Erythroblast (primary cell): ENCODE results near the gene GALR3.

Experiments
- DNase-seq, 2 experiments: peaks; one replicate each; lab custom pipeline; 2025; lab: John Stamatoyannopoulos, UW
- GATA1 ChIP-seq: IDR thresholded peaks from 2 replicates; pipeline ENCODE4 v1.6.1; 2011; ENCODE audit warnings: low read depth, mild to moderate bottlenecking, control low read depth, low read length, moderate library complexity
- POLR2A ChIP-seq: IDR thresholded peaks from 2 replicates; pipeline ENCODE4 v1.6.1; 2011; ENCODE audit warnings: mild to moderate bottlenecking, low read length

GALR3 gene

DNA sequence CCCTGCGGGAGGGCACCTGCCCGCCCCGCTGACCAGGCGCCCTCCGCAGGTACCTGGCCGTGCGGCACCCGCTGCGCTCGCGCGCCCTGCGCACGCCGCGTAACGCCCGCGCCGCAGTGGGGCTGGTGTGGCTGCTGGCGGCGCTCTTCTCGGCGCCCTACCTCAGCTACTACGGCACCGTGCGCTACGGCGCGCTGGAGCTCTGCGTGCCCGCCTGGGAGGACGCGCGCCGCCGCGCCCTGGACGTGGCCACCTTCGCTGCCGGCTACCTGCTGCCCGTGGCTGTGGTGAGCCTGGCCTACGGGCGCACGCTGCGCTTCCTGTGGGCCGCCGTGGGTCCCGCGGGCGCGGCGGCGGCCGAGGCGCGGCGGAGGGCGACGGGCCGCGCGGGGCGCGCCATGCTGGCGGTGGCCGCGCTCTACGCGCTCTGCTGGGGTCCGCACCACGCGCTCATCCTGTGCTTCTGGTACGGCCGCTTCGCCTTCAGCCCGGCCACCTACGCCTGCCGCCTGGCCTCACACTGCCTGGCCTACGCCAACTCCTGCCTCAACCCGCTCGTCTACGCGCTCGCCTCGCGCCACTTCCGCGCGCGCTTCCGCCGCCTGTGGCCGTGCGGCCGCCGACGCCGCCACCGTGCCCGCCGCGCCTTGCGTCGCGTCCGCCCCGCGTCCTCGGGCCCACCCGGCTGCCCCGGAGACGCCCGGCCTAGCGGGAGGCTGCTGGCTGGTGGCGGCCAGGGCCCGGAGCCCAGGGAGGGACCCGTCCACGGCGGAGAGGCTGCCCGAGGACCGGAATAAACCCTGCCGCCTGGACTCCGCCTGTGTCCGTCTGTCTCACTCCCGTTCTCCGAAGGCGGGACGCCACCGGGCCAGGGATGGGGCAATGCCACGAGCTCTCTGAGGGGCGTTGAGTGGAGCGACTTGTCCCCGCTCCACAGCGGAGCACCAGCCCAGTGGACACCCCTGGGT lies 1.8 kb downstream of the GALR3 start:
- DNase-seq = peak; percentile 46 to 69
- TF ChIP-seq POLR2A (no peak), GATA1 (no peak)

DNA sequence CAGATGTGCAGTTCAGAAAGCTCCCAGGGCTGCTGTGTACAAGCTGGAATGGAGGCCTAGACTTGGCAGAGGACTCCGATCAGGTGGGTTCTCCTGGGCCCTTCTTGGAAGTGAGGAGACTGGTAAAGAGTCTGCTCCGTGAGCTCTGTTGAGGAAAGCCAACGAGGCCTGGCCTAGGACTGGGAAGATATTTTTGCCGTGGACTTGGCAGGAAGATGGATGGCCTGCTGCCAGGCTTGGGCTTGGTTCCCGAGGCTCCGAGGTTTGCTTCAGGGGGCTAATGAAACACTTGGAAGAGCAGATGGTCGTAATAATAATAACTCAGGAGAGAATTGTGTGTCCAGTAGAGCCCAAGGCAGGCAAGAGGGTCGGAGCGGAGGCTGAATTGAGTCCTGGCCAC lies 3.9 kb downstream of the GALR3 start:
- no peak for DNase-seq
- TF ChIP-seq POLR2A (no peak), GATA1 (no peak)

DNA sequence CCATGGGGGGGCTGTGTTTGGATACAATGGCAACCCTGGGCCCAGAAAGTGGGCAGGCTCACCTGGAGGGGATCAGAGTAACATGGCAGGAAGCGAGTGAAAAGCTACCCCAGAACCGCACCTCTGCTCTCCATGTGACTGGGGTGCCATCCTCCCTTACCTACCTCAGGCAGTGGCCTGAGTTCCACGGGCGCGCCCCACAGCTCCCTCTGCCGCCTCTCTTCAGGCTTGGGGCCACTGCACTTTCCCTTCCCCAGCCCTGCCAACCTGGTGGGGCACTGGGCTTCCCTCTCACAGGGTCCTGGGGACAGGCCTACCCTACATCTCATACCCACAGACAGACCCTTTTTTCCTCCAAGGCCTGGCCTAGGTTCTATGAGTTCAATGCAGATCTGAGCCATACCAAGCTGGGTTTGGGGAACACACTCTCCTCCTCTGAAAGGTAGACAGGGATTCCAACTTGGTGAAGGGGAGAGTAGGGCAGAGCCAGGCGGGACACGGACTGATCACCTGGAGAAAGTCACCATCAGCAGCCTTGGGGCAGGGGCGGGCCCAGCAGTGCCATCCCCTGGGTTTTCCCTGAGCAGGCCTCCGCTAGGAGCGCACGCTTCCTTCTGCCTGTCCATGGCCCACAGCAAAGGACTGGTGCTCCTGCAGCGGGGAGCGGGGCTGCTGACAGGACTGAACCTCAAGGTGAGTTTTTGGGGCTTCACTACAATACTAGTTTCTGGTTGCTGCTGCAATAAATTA lies 7.1 kb downstream of the GALR3 start:
- no peak for DNase-seq
- no peak for TF ChIP-seq POLR2A
- no peak for TF ChIP-seq GATA1

GRCh38 chr22:37831472-37831871 lies 8.3 kb downstream of the GALR3 start:
- DNase-seq = no peak
- TF ChIP-seq GATA1 (no peak), POLR2A (no peak)

GRCh38 chr22:37832022-37832857 lies 9.1 kb downstream of the GALR3 start:
- TF ChIP-seq POLR2A = no peak
- TF ChIP-seq GATA1 = no peak
- no peak for DNase-seq

DNA sequence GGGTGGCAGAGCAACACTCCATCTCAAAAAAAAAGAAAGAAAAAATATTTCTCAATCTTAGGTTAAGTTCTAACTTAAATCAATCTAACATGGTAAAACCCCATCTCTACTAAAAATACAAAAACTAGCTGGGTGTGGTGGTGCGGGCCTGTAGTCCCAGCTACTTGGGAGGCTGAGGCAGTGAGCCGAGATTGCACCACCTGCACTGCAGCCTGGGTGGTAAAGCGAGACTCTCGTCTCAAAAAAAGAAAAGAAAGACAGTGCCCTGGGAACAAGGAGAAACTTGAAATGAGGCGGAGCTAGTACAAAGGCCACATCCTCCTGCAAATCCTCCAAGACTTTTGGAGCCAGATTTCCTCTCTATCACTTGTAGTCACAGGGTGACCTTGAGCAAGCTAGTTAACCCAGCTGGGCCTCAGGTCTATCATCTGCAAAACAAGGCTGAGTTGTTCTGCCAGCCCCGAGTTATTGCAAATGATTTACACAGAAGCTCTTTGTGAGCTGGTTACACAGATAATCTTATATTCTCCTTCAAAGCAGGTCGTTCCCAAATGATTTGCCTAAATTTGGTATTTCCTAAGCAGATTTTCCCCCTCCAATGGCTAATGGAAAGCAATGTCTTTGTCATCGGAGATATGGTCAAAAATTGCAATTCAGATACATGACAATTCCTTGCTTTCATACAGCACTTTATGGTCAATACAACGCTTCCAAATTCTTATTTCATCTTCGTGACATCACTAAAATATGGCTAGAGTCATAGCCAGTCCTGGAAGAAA lies 19.0 kb downstream of the GALR3 start:
- DNase-seq = no peak
- TF ChIP-seq GATA1 (no peak), POLR2A (no peak)

DNA sequence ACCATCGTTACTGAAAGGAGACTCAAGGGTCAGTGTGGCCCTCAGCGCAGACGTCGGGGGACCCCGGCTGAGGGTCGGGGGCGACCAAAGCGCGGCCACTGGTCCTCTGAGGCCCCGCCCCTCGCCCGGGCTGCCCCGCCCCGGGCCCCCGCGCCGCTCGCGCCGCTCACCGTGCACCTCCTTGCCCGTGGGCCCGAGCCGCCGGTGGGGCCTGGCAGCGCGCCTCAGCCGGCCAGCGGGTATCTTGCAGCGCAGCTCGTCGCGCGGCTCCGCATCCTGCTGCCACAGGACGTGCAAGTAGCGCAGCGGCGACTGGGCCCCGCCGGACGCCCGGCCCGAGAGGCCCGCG lies 20.5 kb downstream of the GALR3 start:
- peak in 1 of 2 experiments; percentile 84 for DNase-seq
- TF ChIP-seq POLR2A = no peak
- TF ChIP-seq GATA1 = no peak

GRCh38 chr22:37844904-37845329 lies 21.7 kb downstream of the GALR3 start:
- DNase-seq = no peak
- TF ChIP-seq GATA1 (no peak), POLR2A (no peak)

GRCh38 chr22:37846433-37846832 lies 23.3 kb downstream of the GALR3 start:
- no peak for TF ChIP-seq POLR2A
- TF ChIP-seq GATA1 = no peak
- no peak for DNase-seq

GRCh38 chr22:37848587-37849088 lies 25.5 kb downstream of the GALR3 start:
- no peak for TF ChIP-seq POLR2A
- DNase-seq = peak; percentile 65 to 73

GRCh38 chr22:37849089-37849751 lies 26.0 kb downstream of the GALR3 start, which contains the start of gene EIF3L:
Gene EIF3L (plus strand): TSS chr22:37849419. CDS start chr22:37849450, 31 bp downstream.
- TF ChIP-seq GATA1 = no peak
- TF ChIP-seq POLR2A = peak; percentile 96

DNA sequence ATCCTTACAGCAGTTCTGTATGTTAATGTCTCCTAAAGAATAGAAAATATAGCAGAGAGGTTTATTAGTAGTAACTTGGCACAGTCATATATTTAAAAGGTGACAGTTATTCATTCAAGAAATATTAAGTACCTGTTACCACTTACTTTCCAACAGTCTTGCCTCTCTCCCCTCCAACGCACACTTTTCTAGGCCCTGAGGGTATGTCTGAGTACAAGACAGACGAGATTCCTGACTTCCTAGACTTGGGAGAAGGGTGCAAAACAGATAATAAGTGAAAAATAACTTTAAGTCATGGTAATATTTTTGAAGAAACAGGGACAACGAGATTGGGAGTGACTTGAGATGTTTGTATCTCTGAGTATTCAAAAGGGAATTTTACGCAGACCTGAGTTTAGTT lies 27.6 kb downstream of the GALR3 start:
- TF ChIP-seq GATA1 (no peak), POLR2A (no peak)
- DNase-seq = no peak

More at GRCh38 chr22:37849089-37849751, 26.0 kb downstream of the GALR3 start, which contains the start of gene EIF3L:
- peak; percentile 92 to 94 for DNase-seq

GRCh38 chr22:37852418-37852817 lies 29.2 kb downstream of the GALR3 start:
- TF ChIP-seq GATA1 (no peak), POLR2A (no peak)
- peak in 1 of 2 experiments; percentile 17 for DNase-seq
